ENCODE results near the gene CCDC59.
A peak's percentile ranks its signal among the peaks of the same experiment; 100 is the strongest.
"Not testable (repeated sequence)": the region's sequence is repeated elsewhere in the genome, so short reads cannot be mapped to it uniquely, and the experiment has no call there.

CCDC59 gene

GRCh38 chr12:82360834-82361233 lies 2.6 kb upstream of the CCDC59 start:
- 95% methylated on average over 11 of the region's 11 CpGs for WGBS

GRCh38 chr12:82359115-82359478 lies 910 bp upstream of the CCDC59 start:
- 28% methylated on average over 4 of the region's 4 CpGs for WGBS
- Histone ChIP-seq H3K9me3 (ENCODE audit: insufficient read depth, low read depth, low read length) (no peaks in the 10 kb centered on the region), H3K36me3 (ENCODE audit: insufficient read depth, low read length) (peaks cover 29% of the 10 kb centered on the region), H3K27me3 (ENCODE audit: insufficient read depth, low read length) (no peaks in the 10 kb centered on the region), H3K4me1 (ENCODE audit: insufficient read depth, low read length) (peaks cover 10% of the 10 kb centered on the region; the same call in 1 of the 2 replicates), H3K4me3 (ENCODE audit: low read length) (peak overlapping the region; percentile 93), H3K9ac (ENCODE audit: low read depth, low read length) (peak overlapping the region; percentile 46), H3K27ac (ENCODE audit: low read depth, low read length) (no peak overlapping the region)

More at GRCh38 chr12:82360834-82361233, 2.6 kb upstream of the CCDC59 start:
- peaks cover 12% of the 10 kb centered on the region for H3K36me3 ChIP-seq (ENCODE audit: insufficient read depth, low read length)
- H3K9ac ChIP-seq (ENCODE audit: low read depth, low read length); H3K9me3 ChIP-seq (ENCODE audit: insufficient read depth, low read depth, low read length); H3K27ac ChIP-seq (ENCODE audit: low read depth, low read length); H3K4me1 ChIP-seq (ENCODE audit: insufficient read depth, low read length); H3K27me3 ChIP-seq (ENCODE audit: insufficient read depth, low read length); H3K4me3 ChIP-seq (ENCODE audit: low read length): not testable (repeated sequence)

GRCh38 chr12:82357845-82358199 lies 365 bp downstream of the CCDC59 start:
- H3K4me1 ChIP-seq (ENCODE audit: insufficient read depth, low read length) = peaks cover 10% of the 10 kb centered on the region; the same call in 1 of the 2 replicates
- H3K27me3 ChIP-seq (ENCODE audit: insufficient read depth, low read length) = no peaks in the 10 kb centered on the region
- H3K9ac ChIP-seq (ENCODE audit: low read depth, low read length) = peak overlapping the region; percentile 99
- peak overlapping the region; percentile 67 for H3K27ac ChIP-seq (ENCODE audit: low read depth, low read length)
- no peaks in the 10 kb centered on the region for H3K9me3 ChIP-seq (ENCODE audit: insufficient read depth, low read depth, low read length)
- peak overlapping the region; percentile 93 for H3K4me3 ChIP-seq (ENCODE audit: low read length)
- peaks cover 42% of the 10 kb centered on the region for H3K36me3 ChIP-seq (ENCODE audit: insufficient read depth, low read length)
- 1% methylated on average over 7 of the region's 10 CpGs for WGBS

GRCh38 chr12:82357340-82357739 lies 847 bp downstream of the CCDC59 start:
- WGBS = 76% methylated on average over 1 of the region's 4 CpGs
- peaks cover 10% of the 10 kb centered on the region; the same call in 1 of the 2 replicates for H3K4me1 ChIP-seq (ENCODE audit: insufficient read depth, low read length)
- H3K9me3 ChIP-seq (ENCODE audit: insufficient read depth, low read depth, low read length) = no peaks in the 10 kb centered on the region
- H3K4me3 ChIP-seq (ENCODE audit: low read length) = peak overlapping the region; percentile 93
- peaks cover 47% of the 10 kb centered on the region for H3K36me3 ChIP-seq (ENCODE audit: insufficient read depth, low read length)
- peak overlapping the region; percentile 99 for H3K9ac ChIP-seq (ENCODE audit: low read depth, low read length)
- no peaks in the 10 kb centered on the region for H3K27me3 ChIP-seq (ENCODE audit: insufficient read depth, low read length)
- no peak overlapping the region for H3K27ac ChIP-seq (ENCODE audit: low read depth, low read length)

- 94% methylated on average over 6 of the region's 6 CpGs for WGBS
These were observed 6.8 kb downstream of the CCDC59 start for GRCh38 chr12:82351390-82351789.

GRCh38 chr12:82350161-82350560 lies 8.0 kb downstream of the CCDC59 start:
- no peaks in the 10 kb centered on the region for H3K27me3 ChIP-seq (ENCODE audit: insufficient read depth, low read length)
- no peak overlapping the region for H3K27ac ChIP-seq (ENCODE audit: low read depth, low read length)
- H3K9ac ChIP-seq (ENCODE audit: low read depth, low read length) = no peak overlapping the region
- H3K4me3 ChIP-seq (ENCODE audit: low read length) = no peak overlapping the region
- H3K4me1 ChIP-seq (ENCODE audit: insufficient read depth, low read length) = no peaks in the 10 kb centered on the region
- no peaks in the 10 kb centered on the region for H3K9me3 ChIP-seq (ENCODE audit: insufficient read depth, low read depth, low read length)
- WGBS = 96% methylated on average over 3 of the region's 3 CpGs
- H3K36me3 ChIP-seq (ENCODE audit: insufficient read depth, low read length) = peaks cover 41% of the 10 kb centered on the region

More at GRCh38 chr12:82351390-82351789, 6.8 kb downstream of the CCDC59 start:
- peaks cover 53% of the 10 kb centered on the region for H3K36me3 ChIP-seq (ENCODE audit: insufficient read depth, low read length)
- no peak overlapping the region for H3K4me3 ChIP-seq (ENCODE audit: low read length)
- no peak overlapping the region for H3K9ac ChIP-seq (ENCODE audit: low read depth, low read length)
- no peaks in the 10 kb centered on the region for H3K27me3 ChIP-seq (ENCODE audit: insufficient read depth, low read length)
- no peaks in the 10 kb centered on the region for H3K9me3 ChIP-seq (ENCODE audit: insufficient read depth, low read depth, low read length)
- no peak overlapping the region for H3K27ac ChIP-seq (ENCODE audit: low read depth, low read length)
- no peaks in the 10 kb centered on the region for H3K4me1 ChIP-seq (ENCODE audit: insufficient read depth, low read length)

- Histone ChIP-seq H3K9me3 (ENCODE audit: insufficient read depth, low read depth, low read length) (no peaks in the 10 kb centered on the region), H3K4me1 (ENCODE audit: insufficient read depth, low read length) (peaks cover 15% of the 10 kb centered on the region; the same call in 1 of the 2 replicates), H3K4me3 (ENCODE audit: low read length) (no peak overlapping the region), H3K9ac (ENCODE audit: low read depth, low read length) (no peak overlapping the region), H3K27ac (ENCODE audit: low read depth, low read length) (no peak overlapping the region), H3K27me3 (ENCODE audit: insufficient read depth, low read length) (no peaks in the 10 kb centered on the region), H3K36me3 (ENCODE audit: insufficient read depth, low read length) (no peaks in the 10 kb centered on the region)
- WGBS = no CpG with 5 or more reads among the region's 1 CpG
These were observed 28.7 kb downstream of the CCDC59 start for GRCh38 chr12:82329508-82329907.

GRCh38 chr12:82327861-82328260 lies 30.3 kb downstream of the CCDC59 start:
- no peak overlapping the region for H3K9ac ChIP-seq (ENCODE audit: low read depth, low read length)
- no peak overlapping the region for H3K27ac ChIP-seq (ENCODE audit: low read depth, low read length)
- H3K36me3 ChIP-seq (ENCODE audit: insufficient read depth, low read length) = no peaks in the 10 kb centered on the region
- WGBS = 85% methylated on average over 1 of the region's 1 CpG
- peaks cover 15% of the 10 kb centered on the region; the same call in 1 of the 2 replicates for H3K4me1 ChIP-seq (ENCODE audit: insufficient read depth, low read length)
- H3K9me3 ChIP-seq (ENCODE audit: insufficient read depth, low read depth, low read length) = no peaks in the 10 kb centered on the region
- H3K4me3 ChIP-seq (ENCODE audit: low read length) = no peak overlapping the region
- no peaks in the 10 kb centered on the region for H3K27me3 ChIP-seq (ENCODE audit: insufficient read depth, low read length)

- Histone ChIP-seq H3K4me1 (ENCODE audit: insufficient read depth, low read length) (peaks cover 15% of the 10 kb centered on the region; the same call in 1 of the 2 replicates), H3K4me3 (ENCODE audit: low read length) (no peak overlapping the region), H3K27me3 (ENCODE audit: insufficient read depth, low read length) (no peaks in the 10 kb centered on the region), H3K9me3 (ENCODE audit: insufficient read depth, low read depth, low read length) (no peaks in the 10 kb centered on the region), H3K36me3 (ENCODE audit: insufficient read depth, low read length) (no peaks in the 10 kb centered on the region), H3K27ac (ENCODE audit: low read depth, low read length) (no peak overlapping the region), H3K9ac (ENCODE audit: low read depth, low read length) (no peak overlapping the region)
- WGBS = no CpG with 5 or more reads among the region's 1 CpG
These were observed 31.2 kb downstream of the CCDC59 start for GRCh38 chr12:82326905-82327503.

GRCh38 chr12:82325540-82326336 lies 32.4 kb downstream of the CCDC59 start:
- Histone ChIP-seq H3K4me3 (ENCODE audit: low read length) (no peak overlapping the region), H3K36me3 (ENCODE audit: insufficient read depth, low read length) (no peaks in the 10 kb centered on the region), H3K27ac (ENCODE audit: low read depth, low read length) (no peak overlapping the region), H3K4me1 (ENCODE audit: insufficient read depth, low read length) (peaks cover 15% of the 10 kb centered on the region; the same call in 1 of the 2 replicates), H3K27me3 (ENCODE audit: insufficient read depth, low read length) (no peaks in the 10 kb centered on the region), H3K9me3 (ENCODE audit: insufficient read depth, low read depth, low read length) (no peaks in the 10 kb centered on the region), H3K9ac (ENCODE audit: low read depth, low read length) (no peak overlapping the region)
- WGBS = 90% methylated on average over 3 of the region's 4 CpGs

GRCh38 chr12:82319276-82319675 lies 38.9 kb downstream of the CCDC59 start:
- Histone ChIP-seq H3K4me3 (ENCODE audit: low read length) (no peak overlapping the region), H3K27me3 (ENCODE audit: insufficient read depth, low read length) (no peaks in the 10 kb centered on the region), H3K36me3 (ENCODE audit: insufficient read depth, low read length) (no peaks in the 10 kb centered on the region), H3K27ac (ENCODE audit: low read depth, low read length) (no peak overlapping the region), H3K9ac (ENCODE audit: low read depth, low read length) (no peak overlapping the region), H3K9me3 (ENCODE audit: insufficient read depth, low read depth, low read length) (no peaks in the 10 kb centered on the region), H3K4me1 (ENCODE audit: insufficient read depth, low read length) (no peaks in the 10 kb centered on the region)
- WGBS = 100% methylated on average over 1 of the region's 1 CpG

All from HUES64 (cell line).